Stomach (tissue), 4 donors: ENCODE data around the gene USP17L24.
"Not testable (repeated sequence)": the region's sequence is repeated elsewhere in the genome, so short reads cannot be mapped to it uniquely, and the experiment has no call there.

ENCODE experiments used
- POLR2A ChIP-seq, 4 donors: fragments of 450-650 bp; IDR thresholded peaks; one replicate each; pipeline ENCODE4 v1.6.1; 2016; ENCODE audit warnings: antibody characterized with exemption in 4 of 4, control low read depth in 2 of 4, mild to moderate bottlenecking in 1 of 4, moderate library complexity in 1 of 4
- POLR2AphosphoS5 ChIP-seq, 3 donors: sonication (generic); formaldehyde crosslinking; IDR thresholded peaks; one replicate each; pipeline ENCODE4 v1.6.1; 2016; ENCODE audit warnings: antibody characterized with exemption in 3 of 3
- TF ChIP-seq, protein P1 (sequence below), 7 experiments: fragments of 450-650 bp in 4 of 7; fragments of 200-600 bp in 3 of 7; sonication (generic) in 3 of 7; IDR thresholded peaks; one replicate each; pipeline ENCODE4 v1.5.1; 2016 to 2019; ENCODE audit warnings: antibody characterized with exemption in 7 of 7, control low read depth in 2 of 7, mild to moderate bottlenecking in 1 of 7

DNA sequence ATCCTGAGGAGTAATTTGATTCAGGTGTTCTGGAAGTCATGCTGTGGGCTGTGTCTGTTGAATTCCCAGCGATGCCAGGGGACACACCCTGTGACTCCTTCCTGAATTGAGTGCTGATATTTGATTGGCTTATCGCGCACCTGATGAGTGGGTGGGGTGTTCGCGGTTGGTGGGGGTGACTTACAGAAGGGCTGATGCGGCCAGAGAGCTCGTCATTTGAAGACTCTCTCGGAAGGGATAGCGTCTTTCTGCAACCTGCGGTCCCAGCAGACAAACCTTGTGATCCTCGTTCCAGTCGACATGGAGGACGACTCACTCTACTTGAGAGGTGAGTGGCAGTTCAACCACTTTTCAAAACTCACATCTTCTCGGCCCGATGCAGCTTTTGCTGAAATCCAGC, at the start of gene USP17L24:
- TF ChIP-seq, protein P1, sequence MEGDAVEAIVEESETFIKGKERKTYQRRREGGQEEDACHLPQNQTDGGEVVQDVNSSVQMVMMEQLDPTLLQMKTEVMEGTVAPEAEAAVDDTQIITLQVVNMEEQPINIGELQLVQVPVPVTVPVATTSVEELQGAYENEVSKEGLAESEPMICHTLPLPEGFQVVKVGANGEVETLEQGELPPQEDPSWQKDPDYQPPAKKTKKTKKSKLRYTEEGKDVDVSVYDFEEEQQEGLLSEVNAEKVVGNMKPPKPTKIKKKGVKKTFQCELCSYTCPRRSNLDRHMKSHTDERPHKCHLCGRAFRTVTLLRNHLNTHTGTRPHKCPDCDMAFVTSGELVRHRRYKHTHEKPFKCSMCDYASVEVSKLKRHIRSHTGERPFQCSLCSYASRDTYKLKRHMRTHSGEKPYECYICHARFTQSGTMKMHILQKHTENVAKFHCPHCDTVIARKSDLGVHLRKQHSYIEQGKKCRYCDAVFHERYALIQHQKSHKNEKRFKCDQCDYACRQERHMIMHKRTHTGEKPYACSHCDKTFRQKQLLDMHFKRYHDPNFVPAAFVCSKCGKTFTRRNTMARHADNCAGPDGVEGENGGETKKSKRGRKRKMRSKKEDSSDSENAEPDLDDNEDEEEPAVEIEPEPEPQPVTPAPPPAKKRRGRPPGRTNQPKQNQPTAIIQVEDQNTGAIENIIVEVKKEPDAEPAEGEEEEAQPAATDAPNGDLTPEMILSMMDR (IDR thresholded peaks at IDR 0.05), result not testable (repeated sequence)
- not testable (repeated sequence) for TF ChIP-seq POLR2A, POLR2AphosphoS5 (IDR thresholded peaks at IDR 0.05)
